Stimulated activated CD4-positive, alpha-beta T cell treated with anti-CD3 and anti-CD28 coated beads, Interleukin-2, amount 100 ng/mL, for 24 hours (primary cell): Measurements from ENCODE around the gene HECW1.
"Not testable (repeated sequence)": the region's sequence is repeated elsewhere in the genome, so short reads cannot be mapped to it uniquely, and the experiment has no call there.

Experiments used
- DNase-seq, 2 donors: peaks; one replicate each; pipeline ENCODE4 v3.0.0-alpha.2; 2020

HECW1 gene

DNA sequence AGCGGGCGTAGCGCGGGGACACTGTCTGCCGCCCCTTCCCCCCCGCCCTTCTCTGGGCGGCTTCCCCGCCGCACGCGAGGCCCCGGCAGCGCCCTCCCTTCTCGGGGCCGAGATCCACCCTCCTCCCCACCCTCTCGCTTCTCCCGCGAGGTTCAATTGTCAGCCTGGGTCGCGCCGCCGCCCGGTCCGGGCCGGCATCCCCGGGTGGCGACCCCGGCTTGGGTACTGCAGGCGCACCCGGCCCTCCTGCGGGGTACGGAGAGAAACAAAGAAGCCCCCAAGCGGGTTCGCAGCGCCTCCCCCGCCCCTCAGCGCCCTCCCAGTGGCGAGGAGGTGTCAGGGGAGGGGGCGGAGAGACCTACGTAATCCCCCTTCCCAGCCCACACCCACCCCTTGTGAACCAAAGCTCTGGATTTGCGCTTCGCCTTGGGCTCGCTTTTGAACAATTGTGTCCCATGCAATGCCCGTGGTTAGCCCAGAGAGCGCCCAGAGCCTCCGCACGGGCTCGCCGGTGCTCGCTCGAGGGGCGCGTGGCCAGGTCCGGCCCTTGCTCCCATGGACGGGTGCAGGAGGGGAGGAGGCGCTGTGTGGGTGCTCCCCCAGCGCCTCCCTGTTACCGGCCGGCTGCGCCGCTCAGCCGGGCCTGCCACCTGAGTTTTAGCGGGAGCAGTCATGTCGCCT, 634 bp downstream of the HECW1 start:
- peak in 1 of 2 donors; percentile 5 for DNase-seq

DNA sequence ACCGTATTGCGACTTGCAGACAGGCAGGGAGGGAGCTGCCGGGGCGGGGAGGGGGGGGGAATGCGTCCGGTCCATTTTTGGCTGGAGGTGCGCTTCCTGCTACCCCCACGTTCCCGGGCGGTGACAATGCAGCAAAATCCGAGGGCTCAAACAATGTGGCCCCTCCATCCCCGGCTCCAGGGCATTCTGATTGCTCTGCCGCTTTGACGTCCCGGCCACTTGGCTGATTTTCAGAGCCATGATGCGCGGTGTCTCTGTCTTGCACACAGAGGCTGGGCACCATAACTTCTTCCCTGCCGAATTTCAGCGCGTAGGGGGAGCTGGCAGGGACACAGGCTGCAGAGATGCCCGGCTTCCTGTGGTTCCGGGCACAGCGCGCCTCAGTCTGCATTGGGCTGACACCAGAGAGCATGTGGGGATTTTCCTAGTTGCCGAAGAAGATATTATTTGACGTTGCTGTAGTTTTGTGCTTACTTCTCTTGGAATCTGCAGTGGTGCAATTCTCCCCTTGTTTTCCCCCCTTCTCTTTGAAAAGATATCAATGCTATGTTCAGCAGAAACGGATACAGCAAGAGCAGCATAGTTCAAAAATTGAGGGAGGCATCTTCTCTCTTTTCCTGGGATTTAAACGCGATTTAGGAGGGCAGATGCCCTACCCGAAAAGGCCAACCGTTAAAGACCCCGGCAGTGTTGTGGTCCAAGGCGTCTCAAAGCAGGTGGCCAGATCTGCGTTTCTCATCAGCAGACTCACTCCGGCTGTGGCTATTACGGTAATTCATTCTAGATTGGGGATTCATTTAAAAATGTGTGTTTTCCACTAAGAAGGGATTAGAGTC, 1.4 kb downstream of the HECW1 start:
- DNase-seq: no peak

DNA sequence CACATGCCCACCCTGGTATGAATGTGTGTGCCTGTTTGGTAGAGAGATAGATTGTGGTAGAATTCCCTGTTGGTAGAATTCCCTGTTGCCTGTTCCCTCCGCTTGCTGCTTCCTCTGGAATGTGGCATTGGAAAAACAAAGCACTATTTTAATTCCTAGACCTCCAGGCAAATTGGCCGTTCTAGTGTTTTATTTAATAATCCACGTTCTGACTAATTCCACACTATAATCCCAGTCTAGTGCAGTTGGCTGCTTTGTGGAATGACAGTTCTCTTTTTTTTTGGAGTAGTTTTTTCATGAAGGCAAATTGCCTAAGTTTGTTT, 2.0 kb downstream of the HECW1 start:
- no peak for DNase-seq

DNA sequence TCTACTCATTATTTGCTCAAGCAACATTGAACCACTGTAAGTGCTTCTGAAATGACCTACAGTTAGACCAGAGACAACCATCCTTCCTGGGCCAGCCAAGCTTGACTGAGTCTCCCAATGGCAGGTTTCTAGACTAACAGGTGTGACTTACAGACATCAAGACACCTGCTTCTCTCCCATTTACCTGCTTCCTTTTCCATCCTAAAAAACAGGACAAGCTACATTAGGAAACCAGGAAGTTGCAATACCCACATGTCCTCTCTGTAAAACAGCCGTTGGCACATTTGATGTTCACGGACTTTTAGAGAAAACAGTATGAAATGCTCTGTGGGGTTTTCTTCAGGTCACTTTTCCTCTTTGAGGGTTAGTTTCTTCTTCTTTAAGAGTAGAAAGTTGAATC, 4.0 kb downstream of the HECW1 start:
- no peak for DNase-seq

DNA sequence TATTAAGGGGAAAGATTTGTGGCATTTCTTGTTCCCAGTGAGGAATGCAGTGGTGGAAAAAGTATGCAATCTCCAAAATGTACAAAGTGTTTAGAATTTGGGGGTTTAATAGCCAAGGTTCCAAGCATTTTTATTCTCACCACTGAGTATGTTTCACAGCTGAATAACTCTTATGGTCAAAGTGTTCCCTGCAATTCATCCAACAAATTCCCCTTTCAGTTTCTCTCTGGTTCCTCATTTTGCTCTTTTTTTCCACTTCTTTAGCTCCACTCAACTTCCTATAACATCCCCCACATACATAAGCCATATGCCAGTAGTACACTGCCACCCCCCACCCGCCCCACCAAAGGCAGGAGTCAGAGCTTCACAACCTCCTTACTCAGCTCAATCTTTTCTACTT, 4.6 kb downstream of the HECW1 start:
- no peak for DNase-seq

DNA sequence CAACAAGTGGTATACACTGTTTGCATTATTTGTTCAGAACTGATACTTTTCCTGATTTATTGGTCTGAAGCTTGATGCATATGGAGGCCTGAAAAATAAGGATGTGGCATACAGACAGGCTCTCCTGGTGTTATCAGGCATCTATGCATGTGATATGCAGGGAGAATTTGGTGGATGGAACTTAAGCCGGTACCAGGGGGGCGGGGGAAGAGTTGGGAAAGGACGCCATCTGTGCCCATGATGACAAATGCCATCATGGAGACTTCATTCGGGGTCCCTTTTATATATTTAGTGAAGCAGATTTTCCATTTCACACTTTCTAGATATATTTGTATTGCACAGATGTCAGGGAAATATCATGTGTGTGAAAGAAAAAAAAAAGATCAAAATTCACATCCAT, 5.4 kb downstream of the HECW1 start:
- DNase-seq: no peak

DNA sequence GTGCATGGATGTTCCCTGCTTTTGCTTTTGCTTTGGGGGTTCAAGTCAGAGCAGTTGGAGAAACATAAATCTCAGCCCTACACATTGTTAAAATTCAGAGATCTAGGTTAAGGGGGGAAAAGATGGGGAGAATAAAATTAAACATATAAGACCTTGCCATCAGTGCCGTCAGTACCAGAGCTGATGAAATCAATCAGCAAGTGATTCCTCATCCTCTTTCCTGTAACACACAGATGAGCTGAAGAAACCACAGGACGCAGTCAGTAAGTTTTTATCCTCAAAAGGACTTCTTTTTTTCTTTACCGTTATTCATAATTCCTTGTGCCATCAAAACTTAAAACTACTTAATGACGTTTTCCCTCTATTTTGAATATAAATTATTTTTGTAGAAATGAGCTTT, 5.9 kb downstream of the HECW1 start:
- no peak for DNase-seq

DNA sequence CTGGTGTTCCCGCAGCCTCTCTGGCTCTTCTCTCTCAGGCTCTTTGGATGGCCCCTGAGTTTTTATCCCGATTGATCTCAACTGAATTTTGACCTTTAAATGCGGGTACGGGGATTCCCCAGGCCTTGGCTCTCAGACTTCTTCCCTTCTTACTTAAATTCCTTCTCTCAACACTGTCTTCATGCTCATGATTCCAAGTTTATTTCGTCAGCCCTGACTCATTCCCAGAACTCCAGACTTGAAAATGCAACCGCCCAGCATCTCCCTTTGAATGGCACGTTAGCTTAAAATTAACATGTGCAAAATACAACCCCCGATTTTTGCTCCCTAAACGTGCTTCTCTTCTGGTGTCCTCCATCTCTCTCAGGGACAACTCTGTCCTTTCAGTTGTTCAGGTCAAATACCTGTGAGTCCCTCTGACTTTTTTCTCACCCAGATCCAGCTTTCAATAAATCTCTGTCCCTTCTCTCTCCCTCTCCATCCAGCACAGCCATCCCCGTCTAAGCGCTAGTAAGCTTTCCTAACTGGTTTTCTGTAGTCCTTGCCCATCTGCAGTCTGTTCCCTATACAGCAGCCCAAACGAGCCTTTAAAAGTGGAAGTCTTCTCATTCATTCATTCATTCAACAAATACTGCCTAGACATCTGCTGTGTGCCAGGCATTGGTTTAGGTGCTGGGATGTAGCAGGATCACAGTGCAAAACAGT, 7.1 kb downstream of the HECW1 start:
- DNase-seq: no peak

DNA sequence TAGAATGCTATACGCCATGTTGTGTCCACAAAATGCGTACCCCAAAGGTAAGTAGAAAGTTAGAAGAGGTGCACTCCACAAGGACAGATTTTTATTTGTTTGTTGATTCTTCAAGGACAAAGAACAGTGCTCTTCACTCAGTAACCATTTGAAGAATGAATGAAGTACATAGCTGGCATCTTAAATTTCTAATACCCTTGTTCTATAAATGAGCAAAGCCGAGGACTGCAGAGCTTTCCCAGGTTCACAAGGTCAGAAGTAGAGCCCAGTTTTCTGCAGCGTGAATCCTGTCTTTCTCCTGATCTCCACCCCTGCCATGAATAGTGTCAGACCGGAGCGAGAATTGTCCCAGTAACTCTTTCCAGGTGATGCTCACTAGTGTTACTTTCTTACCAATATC, 9.5 kb downstream of the HECW1 start:
- no peak for DNase-seq

DNA sequence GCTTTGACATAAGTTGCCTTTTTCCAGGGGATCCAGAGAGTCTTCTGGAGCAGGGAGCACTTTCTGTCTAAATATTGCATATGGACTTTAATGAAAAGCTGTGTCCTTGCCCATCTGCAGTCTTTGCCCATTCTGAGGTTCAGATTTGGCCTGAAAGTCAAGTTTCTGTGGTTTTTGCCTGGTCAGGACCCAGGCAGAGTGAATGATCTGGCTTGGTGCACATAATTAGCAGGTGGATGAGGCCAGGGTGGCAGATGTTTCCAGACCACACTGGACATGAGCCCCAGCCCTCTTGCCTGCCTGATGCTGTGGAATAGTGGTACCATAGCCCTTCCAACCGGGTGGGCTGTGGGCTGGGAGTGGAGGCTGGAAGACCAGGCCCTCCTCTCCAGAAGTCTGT, 11.0 kb downstream of the HECW1 start:
- no peak for DNase-seq

DNA sequence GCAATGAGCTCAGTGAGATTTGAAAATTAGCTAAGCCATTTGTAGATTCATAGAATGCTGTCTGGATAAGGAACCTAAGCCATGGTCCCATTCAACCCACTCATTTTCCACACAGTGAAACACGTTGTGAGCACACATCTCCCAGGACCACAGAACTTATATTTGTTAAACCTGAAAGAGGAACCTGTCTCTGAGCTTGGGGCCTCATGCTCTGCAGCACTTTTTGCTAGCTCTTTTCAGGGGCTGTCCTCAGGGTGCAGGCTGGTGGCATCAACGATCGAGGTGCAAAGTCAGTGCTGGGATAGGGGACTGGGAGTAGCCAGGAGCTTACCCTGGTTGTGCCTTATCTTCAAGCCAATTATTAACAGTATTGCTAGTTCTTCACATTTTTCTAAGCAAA, 11.9 kb downstream of the HECW1 start:
- DNase-seq: no peak

DNA sequence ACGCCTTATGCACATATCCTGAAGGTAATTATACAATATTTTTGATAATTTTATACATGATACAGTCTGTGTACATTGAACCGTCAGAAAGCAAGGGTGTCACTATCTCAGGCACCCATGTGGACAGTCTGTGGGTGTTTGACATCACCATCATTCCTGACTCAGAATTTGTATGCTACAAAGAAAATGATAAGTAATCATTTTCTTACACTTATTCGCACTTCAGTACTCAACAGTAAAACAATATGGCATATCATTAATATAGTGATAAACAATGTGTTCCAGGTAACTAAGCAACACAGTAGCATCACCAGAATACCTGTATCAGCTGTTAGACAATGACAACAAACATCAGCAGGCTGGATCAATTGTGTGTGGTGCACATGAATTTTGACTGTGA, 17.9 kb downstream of the HECW1 start:
- no peak for DNase-seq

DNA sequence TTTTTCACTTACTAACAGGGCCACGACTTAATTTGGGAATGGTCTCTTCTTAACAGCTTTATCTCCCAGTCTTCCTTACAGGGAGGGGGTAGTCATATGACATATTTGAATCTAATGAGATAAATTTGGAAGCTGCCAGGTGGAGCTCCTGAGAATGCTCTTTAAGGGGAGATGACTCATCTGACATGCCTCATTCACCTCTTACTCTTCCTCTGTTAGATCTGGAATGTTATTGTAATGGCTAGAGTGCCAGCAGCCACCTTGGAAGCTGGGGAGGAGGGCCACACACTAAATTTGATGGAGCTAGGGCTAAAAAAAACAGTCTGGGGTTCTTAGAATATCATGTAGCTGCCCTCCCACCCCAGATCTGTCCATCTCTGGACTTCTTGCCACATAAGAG, 22.7 kb downstream of the HECW1 start:
- no peak for DNase-seq

DNA sequence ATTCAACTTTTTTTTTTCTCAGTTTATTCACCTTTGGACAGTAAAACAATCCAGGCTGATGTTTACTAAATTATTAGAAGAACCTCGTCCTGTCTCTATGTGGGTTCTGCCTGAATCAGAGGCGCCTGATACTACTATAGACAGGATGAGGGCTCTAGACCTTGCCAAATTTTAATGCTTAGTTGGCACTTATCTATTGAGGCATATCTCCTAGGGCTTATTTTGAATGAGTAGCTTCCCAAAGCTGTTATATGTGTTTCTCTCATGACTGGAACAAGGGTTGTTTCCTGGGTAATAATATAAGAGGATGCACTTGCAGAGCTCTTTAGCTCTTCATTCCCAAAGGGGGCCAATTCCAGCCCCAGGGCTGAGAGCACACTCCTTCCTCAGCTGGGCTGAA, 23.6 kb downstream of the HECW1 start:
- no peak for DNase-seq

DNA sequence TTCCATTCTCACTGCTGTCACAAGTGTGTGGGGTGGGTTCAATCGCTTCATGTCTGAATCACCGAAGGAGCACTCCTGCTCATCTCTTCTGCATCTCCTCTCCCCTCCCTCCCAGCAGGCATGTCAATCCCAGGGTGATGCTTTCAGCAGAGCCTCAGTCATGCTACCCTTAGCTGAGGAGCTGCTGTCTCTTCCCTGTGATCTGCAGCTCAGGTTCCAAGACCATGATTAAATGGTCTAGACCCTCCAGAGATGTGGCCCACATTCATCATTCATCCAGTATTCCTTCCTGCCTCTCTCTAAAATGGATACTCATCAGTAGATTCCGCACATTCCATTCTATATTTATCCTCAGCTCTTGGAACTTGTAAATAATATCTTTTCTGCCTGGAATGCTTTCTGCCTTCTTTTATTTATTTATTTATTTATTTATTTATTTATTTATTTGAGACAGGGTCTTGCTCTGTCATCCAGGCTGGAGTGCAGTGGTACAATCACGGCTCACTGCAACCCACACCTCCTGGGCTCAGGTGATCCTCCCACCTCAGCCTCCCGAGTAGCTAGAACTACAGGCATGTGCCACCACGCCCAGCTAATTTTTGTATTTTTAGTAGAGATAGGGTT, 24.8 kb downstream of the HECW1 start:
- DNase-seq: not testable (repeated sequence)

DNA sequence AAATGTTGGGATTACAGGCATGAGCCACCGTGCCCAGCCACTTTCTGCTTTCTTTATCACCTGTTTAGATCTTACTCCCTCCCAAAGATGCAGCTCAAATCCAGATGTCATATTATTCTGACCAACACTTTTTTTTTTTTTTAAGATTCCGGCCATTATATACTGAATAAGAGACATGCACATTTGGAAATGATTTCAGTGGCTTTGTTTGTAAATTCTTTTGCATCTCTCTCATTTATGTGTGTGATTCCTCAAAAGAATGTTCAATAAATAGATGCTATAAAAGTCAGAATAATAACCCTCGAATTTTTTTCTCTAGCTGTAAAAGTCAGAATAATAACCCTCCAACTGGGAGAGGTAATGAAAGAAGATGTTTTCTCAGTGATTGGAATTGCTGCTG, 25.4 kb downstream of the HECW1 start:
- DNase-seq: no peak

DNA sequence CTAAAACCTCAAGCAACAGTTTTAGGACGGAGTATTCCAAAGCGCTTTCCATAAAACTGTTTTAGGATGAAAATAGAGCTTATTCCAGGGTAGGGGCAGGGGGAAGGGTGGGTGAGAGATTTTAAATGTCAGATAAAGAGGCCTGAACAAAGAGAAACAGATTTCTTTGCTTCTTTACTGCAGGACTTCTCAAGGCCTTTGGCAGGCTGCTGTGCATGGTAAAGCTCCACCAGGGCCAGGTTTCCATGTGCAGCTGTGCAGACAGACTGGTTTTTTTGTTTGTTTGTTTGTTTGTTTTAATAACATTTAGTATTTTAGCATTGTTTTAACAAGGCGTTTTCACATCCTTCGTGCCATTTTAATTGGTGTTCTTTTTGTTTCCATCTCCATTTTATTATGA, 26.3 kb downstream of the HECW1 start:
- no peak for DNase-seq

DNA sequence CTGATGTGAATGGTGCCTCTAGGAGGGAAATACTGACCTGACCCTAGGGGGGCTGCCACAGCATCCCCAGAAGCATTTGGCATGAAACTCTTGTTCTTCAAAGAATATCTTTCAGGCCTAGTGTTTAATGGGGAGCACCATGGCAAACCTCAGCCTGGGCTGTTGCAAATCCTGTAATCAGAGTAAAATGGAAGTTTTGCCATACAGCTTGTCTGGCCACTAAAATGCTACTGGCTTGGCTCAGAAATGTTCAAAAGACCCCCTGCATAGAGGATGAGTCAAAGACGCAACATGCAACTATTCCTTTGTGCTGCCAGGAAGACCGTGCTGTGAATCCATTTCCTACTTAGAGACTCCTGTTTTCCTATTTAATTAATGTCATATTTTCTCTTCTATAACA, 26.7 kb downstream of the HECW1 start:
- no peak for DNase-seq

DNA sequence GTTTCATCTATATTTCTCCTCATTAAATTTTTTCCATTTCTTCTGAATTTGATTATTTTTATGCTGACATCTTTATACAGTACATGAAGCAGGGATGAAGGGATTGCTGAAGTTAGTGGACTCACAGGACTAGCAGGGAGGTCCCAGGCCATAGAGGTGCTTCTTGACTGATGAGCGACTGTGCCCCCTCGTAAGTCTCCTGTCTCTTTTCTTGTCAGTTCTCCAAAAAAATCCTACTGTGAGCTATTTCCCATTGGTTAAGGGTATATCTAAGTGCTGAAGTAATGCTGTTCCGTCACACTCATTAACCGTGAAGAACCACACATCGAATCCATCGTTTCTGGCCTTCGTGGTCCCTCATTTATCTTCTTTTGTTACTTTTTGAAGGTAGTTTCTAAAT, 27.7 kb downstream of the HECW1 start:
- DNase-seq: no peak

DNA sequence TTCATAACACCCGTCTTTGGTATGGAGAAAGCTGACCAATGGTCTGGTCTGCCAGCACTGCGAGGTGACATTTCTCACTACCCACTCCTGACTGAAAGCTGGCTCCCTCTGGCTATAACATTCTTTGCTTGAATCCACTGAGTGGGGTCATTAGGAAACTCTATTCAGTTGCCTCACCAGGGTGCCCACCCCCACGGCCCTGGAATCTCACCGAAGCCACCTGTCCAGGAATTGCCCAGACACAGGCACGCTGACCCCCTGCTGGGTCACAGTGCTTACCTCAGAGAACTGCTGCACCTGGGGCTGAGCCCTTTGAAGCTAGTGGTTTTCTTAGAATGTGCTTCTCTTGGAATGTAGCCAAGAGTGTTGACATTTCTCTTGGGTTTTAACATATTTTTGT, 28.6 kb downstream of the HECW1 start:
- DNase-seq: no peak

DNA sequence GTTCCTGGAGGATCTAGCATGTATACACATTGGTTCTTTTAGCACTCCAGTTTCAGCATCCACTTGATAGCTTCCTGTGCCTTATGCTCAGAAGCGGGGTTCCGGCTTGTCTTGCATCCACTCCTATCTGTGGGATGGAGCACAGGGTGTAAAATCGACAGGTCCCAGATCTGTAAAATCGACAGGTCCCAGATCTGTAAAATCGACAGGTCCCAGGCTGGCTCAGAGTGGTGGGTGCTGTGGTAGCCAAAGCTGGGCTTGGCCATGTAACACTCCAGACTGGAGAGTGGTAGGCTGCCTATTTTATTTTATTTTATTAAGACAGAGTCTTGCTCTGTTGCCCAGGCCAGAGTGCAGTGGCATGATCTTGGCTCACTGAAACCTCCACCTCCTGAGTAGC, 30.3 kb downstream of the HECW1 start:
- DNase-seq: no peak

DNA sequence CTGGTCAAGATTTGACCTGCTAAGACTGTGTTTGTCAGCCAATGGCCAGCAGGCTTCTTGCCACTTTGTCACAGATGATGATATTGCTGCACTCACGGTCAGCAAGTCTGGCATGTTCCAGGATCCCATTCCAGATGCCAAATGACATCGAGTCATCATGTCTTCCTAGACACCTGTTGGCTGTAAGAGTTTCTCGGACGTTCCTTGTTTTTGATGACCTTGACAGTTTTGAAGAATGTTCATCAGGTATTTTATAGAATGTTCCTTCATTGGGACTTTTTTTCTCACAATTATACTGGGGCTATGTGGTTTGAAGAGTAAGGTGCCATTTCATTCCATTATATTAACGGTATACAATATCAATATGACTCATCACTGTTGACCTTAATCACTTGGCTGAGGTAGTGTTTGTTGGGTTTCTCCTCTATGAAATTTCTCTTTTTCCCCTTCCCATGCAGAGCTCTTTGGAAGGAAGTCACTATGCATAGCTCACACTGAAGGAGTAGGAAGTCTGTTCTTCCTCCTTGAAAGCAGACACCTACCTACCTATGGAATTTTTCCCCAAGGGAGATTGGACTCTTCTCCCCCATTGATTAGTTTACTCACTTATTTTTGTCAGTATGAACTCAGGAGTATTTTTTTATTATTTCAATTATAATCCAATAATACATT, 31.6 kb downstream of the HECW1 start:
- no peak for DNase-seq

DNA sequence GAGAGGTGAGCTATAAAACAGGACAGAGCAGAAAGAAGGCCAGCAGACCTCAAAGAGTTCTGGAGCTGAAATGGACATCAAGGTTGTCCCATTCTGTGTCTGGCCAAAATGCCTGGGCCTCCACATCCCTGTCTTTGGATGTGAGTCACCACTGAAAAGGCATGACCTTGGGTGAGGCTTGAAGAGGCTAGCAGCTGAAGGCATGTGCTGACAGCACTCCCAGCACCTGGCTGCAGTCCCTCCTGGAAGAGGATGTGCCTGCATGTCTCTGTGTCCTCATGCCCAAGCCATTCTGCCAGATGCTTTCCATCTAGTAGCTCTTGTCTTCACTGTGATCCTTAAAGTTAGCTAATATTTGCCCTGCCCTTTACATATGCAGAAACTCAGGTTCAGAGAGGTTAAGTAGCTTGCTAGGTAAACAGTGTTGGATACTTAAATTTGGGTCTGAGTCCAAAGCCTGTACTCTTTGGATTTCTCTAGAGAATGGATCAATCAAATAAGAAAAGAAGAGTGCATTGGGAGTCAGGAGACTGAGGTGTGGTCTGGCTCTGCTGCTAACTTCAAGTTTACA, 35.8 kb downstream of the HECW1 start:
- no peak for DNase-seq
